B cell (primary cell): ENCODE data around the gene MEIKIN.

ENCODE experiments used
- CTCF ChIP-seq: fragments of 200-600 bp; IDR thresholded peaks from one replicate; pipeline ENCODE4 v1.8.0; 2022; ENCODE audit warnings: antibody characterized with exemption, mild to moderate bottlenecking
- EZH2 ChIP-seq: IDR thresholded peaks from 2 replicates; pipeline ENCODE4 v1.6.1; 2012; ENCODE audit warnings: borderline replicate concordance, low read depth, mild to moderate bottlenecking, moderate library complexity, low read length; ENCODE audit not compliant: insufficient read depth, poor library complexity, severe bottlenecking

- TF ChIP-seq CTCF (no peak), EZH2 (no peak)
These were observed 134.8 kb downstream of the MEIKIN start for GRCh38 chr5:131810510-131811249.
